Nucleus accumbens (tissue), 56 donors: ENCODE results near the gene PRKG1.

ENCODE experiments used
- DNase-seq, 56 donors: peaks; one replicate each; lab custom pipeline; 2025; lab: John Stamatoyannopoulos, UW

Gene PRKG1

DNA sequence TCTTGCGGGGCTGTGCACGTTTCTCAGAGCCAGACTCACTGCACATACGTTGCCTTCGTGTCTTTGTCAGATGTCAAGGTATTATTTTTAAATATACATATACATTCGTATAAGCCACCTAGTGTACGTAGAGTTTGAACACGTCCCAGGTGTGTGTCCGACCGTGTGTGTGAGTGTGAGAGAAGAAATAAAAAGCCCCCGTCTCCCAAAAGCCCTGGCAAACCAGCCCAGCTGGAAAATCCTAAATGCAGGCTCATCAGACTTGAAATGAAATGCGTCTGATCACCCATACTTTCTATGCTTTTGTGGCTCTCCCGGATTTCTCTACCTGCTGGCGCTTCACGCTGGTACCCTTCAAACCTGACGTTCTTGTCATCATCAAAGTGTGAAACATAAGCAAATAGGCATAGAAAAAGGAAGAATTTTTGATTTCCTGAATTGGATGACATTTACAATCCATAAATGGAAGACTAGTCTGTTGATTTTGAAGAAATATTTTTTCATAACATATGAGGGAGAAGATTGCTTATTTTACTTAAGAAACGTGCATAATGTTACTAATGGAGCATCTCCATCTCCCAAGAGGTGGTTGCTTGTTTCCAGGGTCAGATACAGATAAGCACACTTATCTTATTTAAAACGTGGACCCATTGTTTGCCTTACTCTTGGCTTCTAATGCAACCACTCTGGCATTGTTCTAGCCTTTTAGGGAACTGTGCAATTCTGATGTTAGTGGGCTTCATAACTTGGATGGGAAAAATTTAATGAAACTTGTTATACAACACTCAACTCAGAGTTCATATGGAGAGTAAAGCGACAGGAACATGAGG is 971 bp downstream of the PRKG1 start:
- no peak for DNase-seq

DNA sequence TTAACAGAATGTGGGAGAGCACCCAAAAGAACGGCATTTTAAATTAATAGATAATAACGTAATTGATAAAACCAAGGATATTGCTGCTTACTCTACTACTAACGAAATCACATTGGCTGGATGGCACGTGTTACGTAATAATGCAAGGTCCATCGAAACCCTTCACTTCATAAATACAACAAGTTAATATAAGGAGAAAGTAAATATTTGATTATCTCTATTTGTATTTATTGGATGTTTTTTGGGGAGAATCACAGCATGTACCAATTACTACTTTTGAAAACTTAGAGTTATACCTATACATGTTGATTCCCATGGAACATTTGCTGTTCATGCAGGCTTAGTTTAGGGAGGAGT is 1.6 kb downstream of the PRKG1 start:
- DNase-seq: no peak

DNA sequence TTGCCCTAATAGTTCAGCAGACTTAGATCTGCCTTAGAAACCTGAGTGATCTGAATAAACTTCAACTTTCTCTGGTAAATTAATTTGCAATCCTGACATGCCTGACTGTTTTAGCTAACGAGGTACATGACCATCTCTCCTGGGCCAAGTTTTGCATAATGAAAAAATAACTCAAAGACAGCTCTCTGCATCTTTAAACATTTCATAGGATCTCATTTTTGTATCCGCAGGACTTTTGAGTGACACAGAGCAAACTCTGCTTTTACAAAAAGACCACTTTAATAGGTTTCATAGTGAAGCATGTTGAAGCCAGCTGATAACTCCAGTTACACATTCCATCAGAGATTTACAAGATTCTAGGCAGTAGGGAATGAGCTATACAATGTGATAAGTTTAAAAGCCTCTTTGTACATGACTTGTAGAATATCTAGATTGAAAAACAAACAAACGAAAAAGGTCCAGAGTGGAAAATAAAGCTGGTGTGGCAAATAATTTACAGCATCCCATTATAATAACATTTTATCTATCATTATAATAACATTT is 2.1 kb downstream of the PRKG1 start:
- no peak for DNase-seq

DNA sequence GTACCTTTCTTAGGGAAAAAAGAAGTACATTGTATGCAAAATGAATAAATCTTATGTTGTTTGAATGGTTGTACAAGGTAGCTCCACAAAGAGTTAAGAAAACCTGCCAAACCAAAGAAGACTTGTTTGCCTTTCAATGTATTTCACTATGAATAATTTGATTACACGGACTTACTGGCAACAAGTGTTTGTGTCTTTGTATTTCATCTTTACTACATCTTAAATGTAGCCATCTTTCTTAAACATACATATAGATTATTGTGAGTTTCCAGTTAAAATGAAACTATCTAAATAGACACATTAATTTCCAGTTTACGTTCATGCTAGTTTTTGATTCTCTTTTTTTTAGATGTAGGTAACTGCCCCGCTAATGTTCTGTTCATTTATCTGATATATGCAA is 2.8 kb downstream of the PRKG1 start:
- DNase-seq: no peak

DNA sequence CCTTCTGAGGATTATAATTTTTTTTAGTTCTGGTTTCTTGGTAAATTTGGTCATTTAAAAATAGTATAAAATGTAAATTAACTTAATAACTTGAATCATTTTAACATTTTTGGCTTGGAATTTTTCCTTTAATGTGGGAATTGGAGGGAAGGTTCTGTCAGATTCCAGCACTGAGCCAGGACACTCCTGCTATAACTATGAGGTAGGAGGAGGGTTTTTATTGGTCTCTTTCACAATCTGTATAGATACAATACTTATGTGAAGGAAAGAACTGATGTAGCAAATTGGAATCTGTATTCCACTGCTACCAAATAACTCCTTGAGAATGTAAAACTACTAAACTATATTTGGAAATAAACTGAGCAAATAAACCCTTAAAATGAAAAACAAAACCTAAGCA is 3.2 kb downstream of the PRKG1 start:
- no peak for DNase-seq

DNA sequence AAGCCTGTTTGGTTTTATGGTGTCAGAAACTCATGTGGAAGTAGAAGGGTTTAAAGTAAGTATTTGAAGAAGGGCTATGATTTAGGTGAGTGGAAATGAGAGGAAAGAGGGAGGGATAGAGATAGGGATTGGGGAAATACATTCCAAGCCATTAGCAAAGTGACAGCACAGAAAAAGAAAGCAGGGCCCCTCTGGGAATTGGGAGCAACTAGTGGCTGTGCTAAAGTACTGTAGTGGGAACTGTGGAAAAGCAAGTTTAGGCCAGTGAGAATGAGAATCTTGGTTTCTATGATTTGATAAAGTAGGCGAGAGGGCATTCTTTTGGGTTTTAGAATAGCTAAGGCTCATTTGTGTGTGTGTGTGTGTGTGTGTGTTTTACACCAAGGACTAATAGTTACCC is 5.0 kb downstream of the PRKG1 start:
- no peak for DNase-seq

DNA sequence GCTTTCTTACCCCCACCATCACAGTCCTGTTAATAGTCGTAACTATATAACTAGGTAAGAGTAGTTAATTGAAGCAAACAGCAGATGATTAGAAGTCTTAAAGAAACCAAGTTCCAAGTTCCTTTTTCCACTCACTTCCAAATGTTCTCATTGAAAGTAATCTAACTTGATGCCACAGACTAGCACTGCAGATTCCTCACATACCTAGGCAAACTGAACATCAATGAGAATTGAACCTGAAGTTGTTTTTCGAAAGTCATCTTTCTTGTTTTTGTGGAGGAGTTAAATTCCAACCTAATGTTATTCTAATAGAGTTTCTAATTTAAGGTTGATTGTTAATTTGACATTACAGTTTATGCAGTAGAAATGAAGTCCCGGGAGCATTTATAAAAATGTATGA is 5.5 kb downstream of the PRKG1 start:
- DNase-seq: no peak

DNA sequence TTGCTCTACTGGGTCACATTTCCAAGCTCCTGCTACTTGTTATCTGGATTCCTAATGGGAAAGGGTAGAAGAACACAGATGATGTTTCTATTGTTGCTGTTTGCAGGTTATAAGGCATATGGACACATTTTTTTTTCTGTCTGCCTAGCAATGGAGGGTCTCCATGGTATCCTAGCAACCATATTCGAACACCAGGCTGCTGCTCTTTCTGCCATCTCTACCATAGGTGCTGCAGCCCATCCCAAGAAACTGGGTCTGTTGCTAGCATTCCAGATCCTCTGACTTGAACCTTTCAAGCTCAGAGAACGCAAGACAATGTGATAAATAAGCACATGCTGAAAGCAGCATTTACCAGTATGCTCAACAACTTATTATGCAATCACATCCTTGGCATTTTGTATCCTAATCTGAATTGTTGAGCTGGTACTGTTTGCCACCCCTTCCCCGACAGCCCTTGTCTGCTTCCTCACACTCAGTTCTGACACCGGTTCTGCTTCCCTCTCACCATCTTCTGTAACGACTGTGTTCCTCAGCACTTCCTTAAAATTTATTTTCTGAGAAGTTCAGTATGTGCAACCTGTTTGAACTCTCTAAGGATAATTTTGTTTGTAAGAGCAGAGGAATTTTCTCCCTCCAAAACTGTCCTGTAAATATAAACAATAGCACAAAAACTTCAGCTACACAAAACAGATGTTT is 6.2 kb downstream of the PRKG1 start:
- no peak for DNase-seq

DNA sequence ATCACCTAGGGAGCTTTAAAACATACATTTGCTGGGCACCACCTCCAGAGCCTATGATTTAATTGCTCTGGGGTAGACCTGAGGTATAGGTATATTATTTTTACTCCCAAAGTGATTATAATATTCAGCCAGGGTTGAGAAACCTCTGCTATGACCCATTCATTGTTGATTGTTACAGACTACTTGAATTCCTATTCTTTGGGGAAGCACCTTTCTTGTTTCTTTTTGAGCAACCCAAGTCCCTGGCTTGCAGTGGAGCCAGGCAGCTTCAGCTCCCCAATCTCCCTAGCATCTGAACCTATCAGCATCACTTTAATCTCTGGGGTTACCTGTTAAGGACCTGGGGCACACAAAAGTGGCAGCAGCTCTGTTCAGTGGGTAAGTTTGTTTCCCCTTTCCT is 8.6 kb downstream of the PRKG1 start:
- no peak for DNase-seq

DNA sequence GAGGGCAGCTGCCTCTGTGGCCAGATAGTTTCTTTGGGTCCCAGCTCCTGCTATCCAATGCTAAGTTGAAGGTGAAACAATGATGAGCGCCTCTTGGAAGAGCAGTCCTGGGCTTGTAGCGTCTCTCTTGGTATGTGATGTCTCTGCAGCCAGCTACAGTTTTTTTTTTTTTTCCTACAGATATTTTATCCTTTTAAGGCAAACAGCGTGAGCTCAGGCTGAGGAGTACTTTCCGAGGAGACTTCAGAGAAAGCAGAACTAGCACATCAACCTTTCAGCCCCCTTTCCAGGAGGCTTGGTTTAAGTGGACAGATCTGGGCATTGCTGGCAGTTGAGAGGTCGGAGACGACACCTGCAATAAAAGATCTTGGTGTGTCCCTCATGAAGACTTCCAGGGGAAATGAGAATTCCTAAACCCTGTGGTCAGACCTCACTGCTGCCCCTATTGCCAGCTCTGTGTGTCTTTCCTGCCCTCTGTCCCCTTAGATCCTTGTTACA is 9.1 kb downstream of the PRKG1 start:
- DNase-seq: no peak

DNA sequence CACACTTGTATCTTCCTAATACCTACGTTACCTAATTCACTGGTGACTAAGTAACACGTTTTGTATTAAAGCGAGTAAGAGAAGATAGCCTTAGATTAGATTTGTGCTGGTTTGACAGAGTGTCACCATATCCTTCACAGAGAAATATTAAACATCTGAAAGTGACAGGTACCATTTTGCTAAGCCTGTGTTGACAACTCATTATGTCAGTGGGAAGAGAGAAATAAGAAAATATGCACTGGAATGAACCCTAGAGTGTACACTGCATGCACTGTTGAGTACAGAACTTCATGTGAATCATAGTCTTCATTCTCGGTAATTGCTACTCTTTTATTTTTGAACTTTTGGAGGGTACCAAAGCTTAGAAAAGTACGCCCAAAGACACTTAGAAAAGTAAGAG is 10.9 kb downstream of the PRKG1 start:
- DNase-seq: no peak

DNA sequence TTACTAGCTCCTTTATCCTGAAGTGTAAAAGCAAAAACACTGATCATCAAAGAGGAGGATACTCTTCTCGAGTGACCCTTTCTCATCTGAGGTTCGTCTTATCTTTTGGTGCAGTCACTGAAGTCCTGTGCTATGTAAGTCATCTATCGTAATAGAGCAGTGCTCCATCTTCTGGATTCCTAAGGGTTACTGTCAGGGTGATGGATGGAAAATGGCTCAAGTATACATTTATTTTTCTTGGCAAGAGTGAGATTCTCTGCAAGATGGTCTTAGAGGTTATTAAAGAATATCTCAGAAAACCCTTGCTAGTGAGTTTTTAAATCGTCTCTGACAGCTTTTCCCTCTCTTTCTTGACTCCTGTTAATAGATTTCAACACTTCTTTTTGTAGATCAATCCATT is 12.4 kb downstream of the PRKG1 start:
- DNase-seq: no peak

DNA sequence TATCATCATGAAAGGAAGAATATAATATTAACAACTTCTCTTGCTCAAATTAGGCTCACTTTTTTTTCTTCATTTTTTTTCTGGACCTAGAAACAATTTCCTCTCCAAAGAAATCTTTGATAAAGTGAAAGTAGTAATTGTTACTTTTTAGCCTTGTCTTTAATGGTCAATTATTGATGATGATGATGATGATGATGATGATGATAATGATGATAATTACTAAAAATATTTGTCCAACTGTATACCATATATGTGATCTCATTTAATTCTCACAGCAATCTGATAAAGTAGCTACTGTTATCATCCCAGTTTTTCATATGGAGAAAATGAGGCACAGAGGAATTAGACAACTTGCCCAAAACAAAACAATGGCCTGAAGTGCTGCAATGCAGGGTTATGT is 12.8 kb downstream of the PRKG1 start:
- DNase-seq: no peak

DNA sequence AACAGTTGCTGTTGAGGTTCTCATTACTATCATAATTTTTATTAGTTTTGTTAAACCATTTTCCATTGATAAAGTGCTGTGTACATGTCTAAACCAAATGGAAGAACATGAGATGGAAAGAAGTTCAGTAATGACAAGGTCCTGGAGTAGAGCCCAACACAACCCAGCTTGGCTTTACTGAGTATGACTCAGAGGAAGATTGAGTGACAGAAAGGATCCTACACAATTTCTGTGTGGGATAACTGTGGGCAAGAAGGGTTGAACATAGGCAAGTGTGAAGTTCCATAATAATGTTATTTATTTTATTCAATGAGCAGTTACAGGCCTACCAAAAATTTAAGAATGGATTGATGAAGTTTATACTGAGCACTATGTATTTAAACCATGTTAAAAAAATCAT is 15.9 kb downstream of the PRKG1 start:
- no peak for DNase-seq

DNA sequence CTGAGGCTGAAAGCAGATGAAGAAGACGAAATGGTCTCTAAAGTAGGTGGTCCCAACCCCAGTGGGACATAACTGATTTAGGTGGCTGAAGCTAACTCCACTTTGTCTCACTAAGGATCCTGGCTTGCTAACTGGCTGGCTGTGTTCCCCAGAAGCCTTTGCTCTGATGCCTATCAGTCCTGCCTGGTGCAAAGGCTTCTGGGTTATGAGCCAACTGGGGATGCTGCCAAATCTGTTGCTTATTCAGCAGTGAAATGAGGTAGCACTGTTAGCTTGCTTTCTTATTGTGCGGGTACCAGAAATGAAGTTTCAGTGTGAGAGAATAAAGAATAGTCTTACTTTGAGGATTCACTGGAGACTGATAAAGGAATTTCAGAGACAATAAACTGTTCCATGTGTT is 18.1 kb downstream of the PRKG1 start:
- peak in 29 of 56 donors; percentile 4 to 79 (median 41) for DNase-seq

DNA sequence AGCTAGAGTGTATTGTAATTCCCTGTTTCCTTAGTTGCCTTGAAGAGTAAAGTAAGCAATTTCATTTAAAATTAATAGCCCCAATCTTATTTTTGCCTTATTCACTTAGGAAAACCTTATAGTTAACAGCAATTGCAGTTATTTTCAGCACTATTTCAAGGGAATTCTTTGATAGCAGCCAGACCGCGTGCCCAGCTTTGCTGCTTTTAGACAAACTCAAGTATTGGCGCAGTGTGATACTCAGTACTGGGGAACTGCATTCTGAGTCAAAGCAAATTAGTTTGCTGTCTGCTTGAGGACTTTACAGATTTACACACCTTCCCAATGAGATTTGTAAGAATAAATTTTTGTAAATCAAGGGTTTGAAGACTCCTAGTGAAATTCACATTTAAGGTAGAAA is 21.2 kb downstream of the PRKG1 start:
- DNase-seq: no peak

DNA sequence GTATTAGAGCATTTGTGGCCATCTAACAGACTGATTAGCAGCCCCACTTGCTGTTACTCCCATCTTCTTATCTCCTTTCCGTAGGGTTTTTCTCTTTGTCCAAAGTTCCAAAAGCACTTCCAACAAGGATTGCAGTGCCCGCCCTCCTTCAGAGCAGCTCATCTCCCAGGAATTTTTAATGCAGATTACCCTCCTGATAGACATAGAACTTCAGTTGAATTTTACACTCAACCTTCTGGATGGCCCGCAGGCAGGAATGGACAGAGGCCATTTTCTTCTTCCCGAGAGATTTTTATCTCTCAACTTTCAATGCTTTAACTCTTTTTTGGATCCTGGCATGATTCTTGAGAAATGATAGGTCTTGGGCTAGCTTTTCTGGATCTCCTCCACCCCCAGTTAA is 23.3 kb downstream of the PRKG1 start:
- no peak for DNase-seq

DNA sequence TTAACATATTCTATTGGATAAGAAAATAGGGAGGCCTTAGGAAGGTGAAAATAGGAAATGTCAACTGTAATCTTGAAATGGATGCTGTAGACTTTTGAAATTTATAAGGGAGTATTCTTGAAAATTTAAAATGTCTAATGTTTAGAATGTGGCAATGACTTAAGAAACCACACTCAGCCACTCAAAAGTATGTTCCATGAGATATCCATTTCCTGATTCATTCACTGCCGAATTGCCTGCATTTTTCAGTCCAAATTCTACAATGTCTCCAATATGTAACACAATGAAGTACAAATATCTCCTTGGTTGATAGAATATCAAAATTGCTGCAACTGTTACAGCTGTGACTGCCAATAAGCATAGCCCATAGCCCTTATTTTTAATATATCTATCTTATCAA is 25.9 kb downstream of the PRKG1 start:
- no peak for DNase-seq

DNA sequence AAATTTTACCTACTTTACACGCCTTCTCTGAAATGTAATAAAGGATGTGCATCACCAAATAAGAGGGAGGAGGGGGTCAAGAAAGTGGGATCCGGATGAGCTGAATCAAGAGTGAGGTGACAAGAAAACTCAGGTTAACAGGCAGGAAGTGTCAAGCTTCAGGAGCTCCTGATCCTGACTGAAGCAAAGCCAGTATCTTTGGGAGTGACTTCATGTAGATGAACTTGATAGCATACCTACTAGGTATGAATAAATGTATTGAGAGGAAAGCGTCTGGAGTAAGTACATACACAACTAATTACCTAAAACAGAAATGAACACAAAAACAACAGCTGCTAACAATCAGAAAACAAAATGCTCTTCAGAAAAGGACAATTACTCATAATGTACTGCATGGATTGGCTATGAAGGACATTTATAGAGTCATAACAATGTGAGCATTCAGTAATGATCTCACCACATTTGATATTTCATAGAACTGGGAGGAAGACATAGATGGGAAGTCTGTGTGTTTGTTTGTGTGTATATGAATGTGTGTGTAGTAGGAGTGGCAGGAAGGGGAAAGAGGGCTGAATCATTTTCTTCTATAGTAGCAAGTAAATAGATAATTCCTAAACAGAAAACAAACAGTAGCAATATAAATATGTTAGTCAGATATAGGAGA is 29.4 kb downstream of the PRKG1 start:
- DNase-seq: no peak

DNA sequence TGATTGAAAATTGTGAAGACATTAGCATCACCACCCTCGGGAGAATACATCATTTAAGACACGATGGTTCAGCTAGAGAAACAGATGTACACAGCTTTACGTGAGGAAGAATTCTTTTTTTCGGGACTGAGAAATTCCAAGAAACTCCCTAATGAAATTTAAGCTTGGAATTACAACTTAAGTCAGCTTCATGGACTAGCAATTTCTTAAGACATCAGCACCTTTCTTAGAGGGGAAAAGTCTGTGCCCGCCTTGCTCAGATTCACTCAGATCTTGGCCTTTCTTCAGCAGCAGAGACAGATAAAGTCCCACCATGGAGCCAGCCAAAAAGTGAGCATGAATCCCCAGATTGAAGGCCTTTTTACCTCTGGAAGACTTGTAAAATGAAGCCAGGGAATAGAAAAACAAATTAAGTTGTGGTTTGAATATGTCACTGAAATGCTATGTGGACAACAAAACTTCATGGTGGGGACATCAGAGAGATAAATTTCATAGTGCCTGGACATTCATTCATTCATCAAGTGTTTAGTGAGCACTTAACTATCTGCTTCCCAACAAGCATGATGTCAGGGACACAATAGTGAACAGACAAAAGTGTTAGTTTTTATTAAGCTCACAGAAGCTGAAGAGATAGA is 32.1 kb downstream of the PRKG1 start:
- DNase-seq: no peak

DNA sequence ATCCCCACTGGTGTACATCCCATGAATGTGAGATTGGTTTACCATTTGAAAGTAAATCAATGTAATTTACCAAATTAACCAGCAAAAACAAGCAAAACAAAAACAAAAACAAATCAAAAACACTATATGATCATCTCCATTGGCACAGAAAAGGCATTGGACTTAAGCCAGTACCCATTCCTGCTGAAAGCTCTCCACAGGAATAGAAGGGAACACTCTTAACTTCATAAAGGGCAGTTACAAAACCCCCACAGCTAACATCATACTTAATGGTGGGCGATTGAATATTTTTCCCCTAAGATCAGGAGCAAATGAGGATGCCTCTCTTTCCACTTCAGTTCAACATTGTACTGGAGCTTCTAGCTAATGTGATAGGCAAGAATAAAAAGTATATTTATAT is 34.1 kb downstream of the PRKG1 start:
- no peak for DNase-seq
